ENCODE data around the gene ARID1B.
"Not testable (repeated sequence)": the region's sequence is repeated elsewhere in the genome, so short reads cannot be mapped to it uniquely, and the experiment has no call there.

Gene ARID1B

GRCh38 chr6:156943816-156944215 is 166.6 kb downstream of the ARID1B start:
- Mint-ChIP-seq H3K9me3 (peaks cover 0 to 2% of the 10 kb centered on the region in 2 donors), H3K4me1 (peaks cover 30 to 66% of the 10 kb centered on the region in 2 donors)
- ATAC-seq (replicated peaks), result no peak

GRCh38 chr6:156944412-156944811 is 167.2 kb downstream of the ARID1B start:
- peaks cover 0 to 9% of the 10 kb centered on the region in 2 donors for H3K36me3 Mint-ChIP-seq
- H3K4me1 Mint-ChIP-seq, result peaks cover 36 to 67% of the 10 kb centered on the region in 2 donors
- peaks cover 0 to 2% of the 10 kb centered on the region in 2 donors for H3K9me3 Mint-ChIP-seq
- DNase-seq (no peak), ATAC-seq (replicated peaks) (no peak)
- peak overlapping the region; percentile 4 for H3K27ac Mint-ChIP-seq
- no peak overlapping the region for H3K4me3 Mint-ChIP-seq
- H3K27me3 Mint-ChIP-seq, result no peaks in the 10 kb centered on the region

More at GRCh38 chr6:156943816-156944215, 166.6 kb downstream of the ARID1B start:
- Mint-ChIP-seq H3K4me3 (no peak overlapping the region), H3K27ac (peak overlapping the region; percentile 4), H3K36me3 (peaks cover 0 to 9% of the 10 kb centered on the region in 2 donors), H3K27me3 (no peaks in the 10 kb centered on the region)
- no peak for DNase-seq

- H3K4me3 Mint-ChIP-seq; ATAC-seq (replicated peaks): not testable (repeated sequence)
- peaks cover 37 to 70% of the 10 kb centered on the region in 2 donors for H3K4me1 Mint-ChIP-seq
These were observed 168.6 kb downstream of the ARID1B start for GRCh38 chr6:156945789-156946172.

GRCh38 chr6:156946370-156946936 is 169.3 kb downstream of the ARID1B start:
- Mint-ChIP-seq H3K4me1 (peaks cover 34 to 63% of the 10 kb centered on the region in 2 donors), H3K27me3 (no peaks in the 10 kb centered on the region), H3K9me3 (peaks cover 0 to 2% of the 10 kb centered on the region in 2 donors), H3K27ac (no peak overlapping the region), H3K36me3 (peaks cover 0 to 9% of the 10 kb centered on the region in 2 donors), H3K4me3 (no peak overlapping the region)
- no peak for DNase-seq
- no peak for ATAC-seq (replicated peaks)

More at GRCh38 chr6:156945789-156946172, 168.6 kb downstream of the ARID1B start:
- DNase-seq, H3K9me3 Mint-ChIP-seq, H3K36me3 Mint-ChIP-seq, H3K27me3 Mint-ChIP-seq: not testable (repeated sequence)
- H3K27ac Mint-ChIP-seq, result peak overlapping the region; percentile 42

GRCh38 chr6:156948277-156948676 is 171.1 kb downstream of the ARID1B start:
- no peak overlapping the region for H3K27ac Mint-ChIP-seq
- H3K4me1 Mint-ChIP-seq, result peaks cover 36 to 62% of the 10 kb centered on the region in 2 donors
- no peak overlapping the region for H3K4me3 Mint-ChIP-seq
- H3K36me3 Mint-ChIP-seq, result peaks cover 0 to 14% of the 10 kb centered on the region in 2 donors
- no peak for ATAC-seq (replicated peaks)
- H3K27me3 Mint-ChIP-seq, result no peaks in the 10 kb centered on the region
- DNase-seq, result no peak
- peaks cover 0 to 2% of the 10 kb centered on the region in 2 donors for H3K9me3 Mint-ChIP-seq

- Mint-ChIP-seq H3K9me3 (peaks cover 0 to 2% of the 10 kb centered on the region in 2 donors), H3K27me3 (no peaks in the 10 kb centered on the region), H3K27ac (no peak overlapping the region), H3K4me3 (no peak overlapping the region), H3K36me3 (peaks cover 0 to 14% of the 10 kb centered on the region in 2 donors), H3K4me1 (peaks cover 38 to 67% of the 10 kb centered on the region in 2 donors)
- ATAC-seq (replicated peaks) (no peak), DNase-seq (no peak)
These were observed 171.6 kb downstream of the ARID1B start for GRCh38 chr6:156948807-156949206.

GRCh38 chr6:156949376-156949775 is 172.2 kb downstream of the ARID1B start:
- H3K27ac Mint-ChIP-seq, result no peak overlapping the region
- peaks cover 0 to 11% of the 10 kb centered on the region in 2 donors for H3K36me3 Mint-ChIP-seq
- peaks cover 36 to 69% of the 10 kb centered on the region in 2 donors for H3K4me1 Mint-ChIP-seq

GRCh38 chr6:156950084-156950483 is 172.9 kb downstream of the ARID1B start:
- Mint-ChIP-seq H3K36me3 (peaks cover 0 to 11% of the 10 kb centered on the region in 2 donors), H3K27ac (no peak overlapping the region)

More at GRCh38 chr6:156949376-156949775, 172.2 kb downstream of the ARID1B start:
- no peak overlapping the region for H3K4me3 Mint-ChIP-seq
- ATAC-seq (replicated peaks) (no peak), DNase-seq (no peak)
- no peaks in the 10 kb centered on the region for H3K27me3 Mint-ChIP-seq
- peaks cover 0 to 2% of the 10 kb centered on the region in 2 donors for H3K9me3 Mint-ChIP-seq

GRCh38 chr6:156950531-156950930 is 173.4 kb downstream of the ARID1B start:
- no peak for DNase-seq
- no peak for ATAC-seq (replicated peaks)
- Mint-ChIP-seq H3K4me1 (peaks cover 39 to 71% of the 10 kb centered on the region in 2 donors), H3K9me3 (peaks cover 0 to 2% of the 10 kb centered on the region in 2 donors), H3K27ac (no peak overlapping the region), H3K4me3 (no peak overlapping the region), H3K27me3 (no peaks in the 10 kb centered on the region), H3K36me3 (peaks cover 0 to 8% of the 10 kb centered on the region in 2 donors)

More at GRCh38 chr6:156950084-156950483, 172.9 kb downstream of the ARID1B start:
- H3K9me3 Mint-ChIP-seq, result peaks cover 0 to 2% of the 10 kb centered on the region in 2 donors
- H3K4me1 Mint-ChIP-seq, result peaks cover 42 to 73% of the 10 kb centered on the region in 2 donors
- no peaks in the 10 kb centered on the region for H3K27me3 Mint-ChIP-seq
- DNase-seq (no peak), ATAC-seq (replicated peaks) (no peak)
- no peak overlapping the region for H3K4me3 Mint-ChIP-seq

- H3K36me3 Mint-ChIP-seq, result peaks cover 0 to 4% of the 10 kb centered on the region in 2 donors
- ATAC-seq (replicated peaks), result no peak
- no peak overlapping the region for H3K4me3 Mint-ChIP-seq
- no peaks in the 10 kb centered on the region for H3K9me3 Mint-ChIP-seq
- peaks cover 42 to 73% of the 10 kb centered on the region in 2 donors for H3K4me1 Mint-ChIP-seq
- H3K27ac Mint-ChIP-seq, result peak overlapping the region; percentile 68
- DNase-seq, result no peak
- no peaks in the 10 kb centered on the region for H3K27me3 Mint-ChIP-seq
These were observed 175.2 kb downstream of the ARID1B start for GRCh38 chr6:156952401-156952800.

- no peaks in the 10 kb centered on the region for H3K9me3 Mint-ChIP-seq
- H3K27me3 Mint-ChIP-seq, result no peaks in the 10 kb centered on the region
- H3K4me3 Mint-ChIP-seq, result peak overlapping the region in 1 of 2 donors; percentile 57
- H3K4me1 Mint-ChIP-seq, result peaks cover 45 to 79% of the 10 kb centered on the region in 2 donors
- H3K27ac Mint-ChIP-seq, result no peak overlapping the region
- DNase-seq (no peak), ATAC-seq (replicated peaks) (peak in 1 of 2 donors; percentile 16)
- H3K36me3 Mint-ChIP-seq, result peaks cover 0 to 8% of the 10 kb centered on the region in 2 donors
These were observed 175.9 kb downstream of the ARID1B start for GRCh38 chr6:156953127-156953478.

- peak overlapping the region; percentile 57 to 61 for H3K4me3 Mint-ChIP-seq
- peak overlapping the region; percentile 71 for H3K27ac Mint-ChIP-seq
- no peaks in the 10 kb centered on the region for H3K27me3 Mint-ChIP-seq
- H3K9me3 Mint-ChIP-seq, result no peaks in the 10 kb centered on the region
- H3K36me3 Mint-ChIP-seq, result peaks cover 0 to 8% of the 10 kb centered on the region in 2 donors
- DNase-seq (no peak), ATAC-seq (replicated peaks) (peak; percentile 62 to 77)
- H3K4me1 Mint-ChIP-seq, result peaks cover 47 to 83% of the 10 kb centered on the region in 2 donors
These were observed 176.4 kb downstream of the ARID1B start for GRCh38 chr6:156953479-156954146.

GRCh38 chr6:156954191-156954590 is 177.0 kb downstream of the ARID1B start:
- Mint-ChIP-seq H3K4me3 (no peak overlapping the region), H3K9me3 (no peaks in the 10 kb centered on the region), H3K27ac (no peak overlapping the region), H3K4me1 (peaks cover 45 to 83% of the 10 kb centered on the region in 2 donors), H3K36me3 (peaks cover 0 to 8% of the 10 kb centered on the region in 2 donors), H3K27me3 (no peaks in the 10 kb centered on the region)
- ATAC-seq (replicated peaks) (no peak), DNase-seq (no peak)

- no peak for DNase-seq
- no peaks in the 10 kb centered on the region for H3K9me3 Mint-ChIP-seq
- ATAC-seq (replicated peaks), result no peak
- peaks cover 45 to 85% of the 10 kb centered on the region in 2 donors for H3K4me1 Mint-ChIP-seq
- H3K36me3 Mint-ChIP-seq, result peaks cover 0 to 8% of the 10 kb centered on the region in 2 donors
- peak overlapping the region; percentile 9 for H3K27ac Mint-ChIP-seq
- no peak overlapping the region for H3K4me3 Mint-ChIP-seq
- H3K27me3 Mint-ChIP-seq, result no peaks in the 10 kb centered on the region
These were observed 177.6 kb downstream of the ARID1B start for GRCh38 chr6:156954816-156955215.
